Thyroid gland (tissue), 4 donors: ENCODE results near the gene LRRC8E. TPM values are rescaled to one million over a fixed set of nuclear protein-coding genes. Genes with fewer than 3 reads are reported as not detected.
A peak's percentile ranks its signal among the peaks of the same experiment; 100 is the strongest.

Experiments
- DNase-seq, 2 donors: peaks; one replicate each; pipeline ENCODE4 v3.0.0-alpha.2; 2019
- H3K27ac ChIP-seq, 3 donors: fragments of 200-600 bp; sonication (generic); 1 replicate in 2 of 3; 2 replicates in 1 of 3; pipeline ENCODE4 v1.5.1; 2016 to 2019; ENCODE audit warnings: mild to moderate bottlenecking in 1 of 3, moderate library complexity in 1 of 3
- H3K27me3 ChIP-seq: fragments of 200-600 bp; sonication (generic); one replicate; pipeline ENCODE4 v1.5.1; 2019
- H3K36me3 ChIP-seq, 2 donors: fragments of 200-600 bp; sonication (generic); one replicate each; pipeline ENCODE4 v1.5.1; 2016 to 2019
- H3K4me1 ChIP-seq, 2 donors: fragments of 200-600 bp; sonication (generic); one replicate each; pipeline ENCODE4 v1.5.1; 2017 to 2019
- H3K4me3 ChIP-seq, 3 donors: fragments of 200-600 bp; sonication (generic); replicated peaks in 1 of 3; 1 replicate in 2 of 3; 2 replicates in 1 of 3; pipeline ENCODE4 v1.5.1; 2016; ENCODE audit warnings: mild to moderate bottlenecking in 1 of 3
- H3K9me3 ChIP-seq: fragments of 200-600 bp; sonication (generic); one replicate; pipeline ENCODE4 v1.5.1; 2017
- POLR2A ChIP-seq, 2 donors: fragments of 450-650 bp; IDR thresholded peaks; one replicate each; pipeline ENCODE4 v1.6.1; 2017; ENCODE audit warnings: antibody characterized with exemption in 2 of 2, mild to moderate bottlenecking in 2 of 2, moderate library complexity in 1 of 2
- WGBS, 2 donors: methylation state at CpG; one replicate each; pipeline ENCODE4 v1.1.5; 2017; 5-methylcytosine and 5-hydroxymethylcytosine counted together
- intact Hi-C: fragments of 100-400 bp; cut with DNase I; formaldehyde crosslinking; loops from one replicate; pipeline ENCODE4 v1.15.1; 2023
- total RNA-seq, 4 donors: library from RNA; depleted of rRNA; stranded (reverse); fragments of >200 nt; gene quantifications; one replicate each; pipeline ENCODE4 v1.2.3, GENCODE V29; 2016
- TF ChIP-seq, protein P1 (sequence below), 6 experiments: fragments of 200-600 bp in 3 of 6; fragments of 450-650 bp in 3 of 6; sonication (generic) in 3 of 6; IDR thresholded peaks; one replicate each; pipeline ENCODE4 v1.5.1; 2016 to 2019; ENCODE audit warnings: antibody characterized with exemption in 6 of 6, mild to moderate bottlenecking in 2 of 6, inconsistent platforms in 1 of 6, moderate library complexity in 1 of 6

LRRC8E gene
- total RNA-seq, 4 donors from 2014 or later, result 1.4 to 3.3 (median 2.3) TPM

DNA sequence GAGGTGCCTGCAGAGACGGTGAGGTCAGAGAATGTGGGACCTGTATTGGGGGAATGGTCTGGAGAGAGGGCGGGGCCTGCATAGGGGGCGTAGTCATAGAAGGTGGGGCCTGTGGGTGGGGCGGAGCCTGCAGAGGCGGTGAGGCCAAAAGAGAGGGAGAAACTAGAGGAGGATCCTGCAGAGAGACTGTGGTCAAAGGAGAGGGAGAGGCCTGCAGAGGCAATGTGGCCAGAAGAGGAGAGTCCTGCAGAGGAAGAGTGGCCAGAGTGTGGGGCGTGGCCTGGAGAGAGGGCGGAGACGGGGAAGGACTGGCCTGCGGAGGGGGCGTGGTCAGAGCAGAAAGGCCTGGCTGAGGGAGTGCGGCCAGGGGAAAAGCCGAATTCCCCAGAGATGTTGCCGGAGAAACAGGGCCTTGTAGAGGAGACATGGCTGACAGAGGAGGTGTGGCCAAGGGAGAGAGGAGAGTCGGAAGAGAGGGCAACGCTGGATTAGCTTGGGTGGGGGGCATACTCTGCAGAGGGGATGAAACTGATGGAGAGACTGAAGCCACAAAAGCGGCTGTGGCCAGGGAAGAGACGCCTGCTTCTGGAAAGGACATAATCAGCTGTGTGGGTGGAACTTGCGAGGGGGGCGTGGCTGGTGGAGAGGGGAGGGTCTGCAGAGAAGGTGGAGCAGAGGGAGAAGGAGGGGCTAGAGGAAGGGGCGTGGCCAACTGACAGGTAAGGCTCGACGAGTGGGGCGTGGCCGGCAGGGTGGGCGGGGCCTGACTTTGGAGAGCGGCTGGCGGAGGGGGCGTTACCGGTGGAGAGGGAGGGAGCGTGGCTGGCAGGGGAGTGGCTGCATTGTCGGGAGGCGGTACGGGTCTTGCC lies 16.6 kb upstream of the LRRC8E start:
- Histone ChIP-seq H3K27me3 (no peaks in the 10 kb centered on the region), H3K4me1 (peaks cover 13 to 29% of the 10 kb centered on the region in 2 donors), H3K27ac (no peak overlapping the region), H3K9me3 (no peaks in the 10 kb centered on the region), H3K4me3 (no peak overlapping the region), H3K36me3 (no peaks in the 10 kb centered on the region)
- TF ChIP-seq POLR2A (IDR thresholded peaks at IDR 0.05), result no peak
- TF ChIP-seq, protein P1, sequence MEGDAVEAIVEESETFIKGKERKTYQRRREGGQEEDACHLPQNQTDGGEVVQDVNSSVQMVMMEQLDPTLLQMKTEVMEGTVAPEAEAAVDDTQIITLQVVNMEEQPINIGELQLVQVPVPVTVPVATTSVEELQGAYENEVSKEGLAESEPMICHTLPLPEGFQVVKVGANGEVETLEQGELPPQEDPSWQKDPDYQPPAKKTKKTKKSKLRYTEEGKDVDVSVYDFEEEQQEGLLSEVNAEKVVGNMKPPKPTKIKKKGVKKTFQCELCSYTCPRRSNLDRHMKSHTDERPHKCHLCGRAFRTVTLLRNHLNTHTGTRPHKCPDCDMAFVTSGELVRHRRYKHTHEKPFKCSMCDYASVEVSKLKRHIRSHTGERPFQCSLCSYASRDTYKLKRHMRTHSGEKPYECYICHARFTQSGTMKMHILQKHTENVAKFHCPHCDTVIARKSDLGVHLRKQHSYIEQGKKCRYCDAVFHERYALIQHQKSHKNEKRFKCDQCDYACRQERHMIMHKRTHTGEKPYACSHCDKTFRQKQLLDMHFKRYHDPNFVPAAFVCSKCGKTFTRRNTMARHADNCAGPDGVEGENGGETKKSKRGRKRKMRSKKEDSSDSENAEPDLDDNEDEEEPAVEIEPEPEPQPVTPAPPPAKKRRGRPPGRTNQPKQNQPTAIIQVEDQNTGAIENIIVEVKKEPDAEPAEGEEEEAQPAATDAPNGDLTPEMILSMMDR (IDR thresholded peaks at IDR 0.05), result no peak
- DNase-seq, result peak; percentile 76 to 86
- WGBS, 2 donors, result 22 to 26% methylated on average over 33 of the region's 33 CpGs
- intact Hi-C loops, result no loop called here

DNA sequence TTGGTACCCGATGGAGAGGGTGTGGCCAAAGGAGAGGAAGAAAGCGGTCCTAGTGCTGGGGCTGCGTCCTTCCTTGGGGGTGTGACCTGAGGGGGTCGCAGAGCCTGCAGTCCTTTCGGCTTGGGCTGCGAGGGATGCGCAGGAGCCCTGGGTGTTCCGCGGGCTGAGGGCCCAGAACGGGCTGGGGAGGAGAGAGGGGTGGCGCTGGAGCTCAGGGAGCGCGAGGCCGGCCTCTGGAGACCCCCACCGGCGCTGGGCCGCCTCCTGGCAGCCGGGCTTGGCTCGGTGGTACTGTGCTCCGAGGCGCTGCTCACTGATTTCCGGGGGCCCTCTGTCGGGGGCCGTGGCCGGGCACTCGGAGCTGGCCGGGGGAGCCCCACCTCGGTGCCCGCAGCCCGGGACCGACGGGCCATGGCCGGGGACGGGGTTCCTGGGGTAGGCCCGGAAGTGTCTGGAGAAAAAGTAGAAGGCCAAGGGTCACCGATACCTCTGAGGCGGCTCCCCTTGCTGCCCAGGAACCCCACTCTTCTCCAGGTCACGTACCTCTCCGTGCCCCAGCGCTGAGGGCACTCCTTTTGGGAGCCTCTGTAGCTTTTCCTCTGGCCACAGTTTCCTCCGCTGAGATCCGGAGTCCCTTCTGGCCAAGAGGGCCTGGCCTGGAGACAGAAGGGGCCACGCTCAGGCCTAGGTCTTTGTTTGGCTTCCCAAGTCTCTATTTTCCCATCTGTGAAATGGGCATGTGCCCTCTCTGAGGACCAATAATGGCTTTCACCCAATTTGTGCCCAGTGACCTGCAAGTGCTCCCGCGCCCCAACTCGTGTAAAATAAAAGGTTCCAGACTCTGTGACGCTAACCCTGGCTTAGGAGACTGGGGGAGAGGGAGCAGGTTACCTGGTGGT lies 15.8 kb upstream of the LRRC8E start:
- no peak for TF ChIP-seq POLR2A (IDR thresholded peaks at IDR 0.05)
- TF ChIP-seq, protein P1 (IDR thresholded peaks at IDR 0.05), result no peak
- no peak overlapping the region for H3K4me3 ChIP-seq
- 79 to 84% methylated on average over 17 to 32 of the region's 47 CpGs for WGBS, 2 donors
- intact Hi-C loops, result no loop called here
- H3K27ac ChIP-seq, result no peak overlapping the region
- H3K9me3 ChIP-seq, result no peaks in the 10 kb centered on the region
- no peak for DNase-seq
- H3K4me1 ChIP-seq, result peaks cover 13 to 29% of the 10 kb centered on the region in 2 donors
- H3K36me3 ChIP-seq, result no peaks in the 10 kb centered on the region
- no peaks in the 10 kb centered on the region for H3K27me3 ChIP-seq

DNA sequence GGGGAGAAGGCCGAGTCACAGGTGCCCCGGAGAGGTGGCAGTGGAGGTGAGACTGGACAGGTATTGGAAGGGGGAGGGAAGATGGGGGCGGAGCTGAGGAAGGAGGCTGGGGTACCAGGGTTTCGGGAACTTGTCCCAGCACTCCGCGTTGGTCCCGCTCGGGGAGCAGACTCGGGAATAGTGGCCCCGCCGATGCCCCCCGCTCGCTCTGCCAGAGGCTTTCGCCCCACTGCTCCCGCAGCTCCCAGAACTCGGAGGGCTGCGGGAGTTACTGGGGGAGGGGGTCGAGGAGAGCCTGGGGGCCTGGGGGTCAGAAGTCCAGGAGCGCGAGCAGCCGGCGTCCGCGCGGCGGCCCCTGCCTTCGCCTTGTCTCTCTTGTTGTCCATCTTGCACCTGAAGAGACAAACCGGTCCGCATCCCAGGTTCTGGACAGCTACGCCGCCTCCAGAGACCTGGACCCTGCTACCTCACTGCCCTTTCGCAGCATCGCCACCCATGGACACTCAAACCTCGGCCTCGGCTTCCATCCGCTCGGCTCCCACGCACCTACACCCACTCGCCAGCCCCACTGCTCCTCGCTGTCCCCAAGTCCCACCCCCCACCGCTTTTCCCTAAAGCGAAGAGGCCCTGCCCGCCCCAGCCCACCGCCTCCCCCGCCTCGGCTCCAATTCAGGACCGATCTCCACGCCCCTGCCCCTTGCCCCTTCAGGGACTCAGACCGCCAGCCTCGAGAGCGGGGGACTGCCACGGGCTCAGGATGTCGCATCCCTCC lies 14.8 kb upstream of the LRRC8E start:
- intact Hi-C loops, result no loop called here
- Histone ChIP-seq H3K9me3 (no peaks in the 10 kb centered on the region), H3K27me3 (no peaks in the 10 kb centered on the region), H3K4me3 (peak overlapping the region in 1 of 3 donors; percentile 24), H3K27ac (no peak overlapping the region), H3K4me1 (peaks cover 10 to 26% of the 10 kb centered on the region in 2 donors), H3K36me3 (no peaks in the 10 kb centered on the region)
- no peak for TF ChIP-seq POLR2A (IDR thresholded peaks at IDR 0.05)
- TF ChIP-seq, protein P1 (IDR thresholded peaks at IDR 0.05), result no peak
- 27 to 30% methylated on average over 33 to 37 of the region's 53 CpGs for WGBS, 2 donors
- peak in 1 of 2 donors; percentile 16 for DNase-seq

DNA sequence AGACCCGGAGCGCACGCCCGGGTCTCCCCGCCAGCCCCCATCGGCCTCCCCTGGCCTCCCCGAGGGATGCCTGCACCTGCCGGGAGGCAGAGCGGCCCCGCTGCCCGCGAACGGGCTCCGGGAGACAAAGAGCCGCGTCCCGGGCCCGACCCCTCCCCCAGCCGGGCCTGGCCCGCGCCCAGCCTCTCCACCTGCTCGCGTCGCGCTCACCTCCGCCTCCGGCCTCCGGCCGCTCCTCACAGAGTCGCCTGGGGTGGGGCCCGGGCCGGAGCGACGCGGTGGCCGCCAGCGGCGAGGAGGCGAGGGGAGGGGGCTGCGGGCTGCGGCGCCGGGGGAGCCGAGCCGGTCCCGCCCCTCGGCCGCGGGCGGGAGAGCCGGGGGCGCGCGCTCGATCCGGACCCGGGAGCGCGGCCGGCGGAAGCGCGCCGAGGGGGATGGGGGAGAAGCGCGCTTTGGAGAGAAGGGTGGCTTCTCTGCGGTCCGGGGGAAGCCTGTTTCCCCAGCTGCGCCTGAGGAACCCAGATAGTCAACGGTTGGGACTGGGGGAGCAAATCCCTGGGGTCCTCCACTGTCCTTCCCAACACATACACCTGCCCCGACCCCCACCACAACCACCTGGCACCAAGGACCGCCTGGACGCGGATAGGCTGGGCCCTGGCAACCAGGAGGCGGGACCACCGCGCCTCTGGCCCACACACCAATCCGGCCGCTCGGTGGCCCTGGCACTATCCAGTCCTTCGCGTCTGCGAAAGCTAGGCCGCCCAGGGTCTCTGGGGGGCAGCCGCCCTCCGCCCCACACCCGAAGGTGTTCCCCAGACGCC lies 14.0 kb upstream of the LRRC8E start, which contains the start of gene PRR36:
PRR36 (minus strand) TSS at position 315 of the 821 bp plus-strand sequence. CDS start 701 bp downstream, outside the sequence.
- H3K36me3 ChIP-seq, result no peaks in the 10 kb centered on the region
- H3K4me1 ChIP-seq, result peaks cover 6 to 18% of the 10 kb centered on the region in 2 donors
- peak within 1 kb of the TSS in 1 of 3 donors; percentile 24 for H3K4me3 ChIP-seq
- H3K9me3 ChIP-seq, result no peaks in the 10 kb centered on the region
- peak; percentile 56 to 83 for DNase-seq
- H3K27ac ChIP-seq, result no peak within 1 kb of the TSS
- intact Hi-C loops, result no loop called here
- WGBS, 2 donors, result 0 to 2% methylated on average over 10 to 11 of the region's 88 CpGs
- H3K27me3 ChIP-seq, result no peaks in the 10 kb centered on the region
- TF ChIP-seq, protein P1 (IDR thresholded peaks at IDR 0.05), result no peak
- no peak for TF ChIP-seq POLR2A (IDR thresholded peaks at IDR 0.05)
